ENCODE measurements around the gene GPX4.
"Not testable (repeated sequence)": the region's sequence is repeated elsewhere in the genome, so short reads cannot be mapped to it uniquely, and the experiment has no call there.

The GPX4 gene

GRCh38 chr19:1105008-1105872 lies 1.4 kb downstream of the GPX4 start:
- DNase-seq, result no peak

GRCh38 chr19:1105873-1106840 lies 2.4 kb downstream of the GPX4 start:
- DNase-seq, result no peak

- DNase-seq, result no peak
Observed at GRCh38 chr19:1106841-1107660, 3.3 kb downstream of the GPX4 start.

GRCh38 chr19:1107661-1108261 lies 4.0 kb downstream of the GPX4 start:
- no peak for DNase-seq

GRCh38 chr19:1108291-1109031 lies 4.7 kb downstream of the GPX4 start:
- DNase-seq, result no peak

- DNase-seq, result no peak
Observed at GRCh38 chr19:1109032-1109551, 5.3 kb downstream of the GPX4 start.

- DNase-seq, result no peak
Observed at GRCh38 chr19:1109697-1110671, 6.2 kb downstream of the GPX4 start.

- no peak for DNase-seq
Observed at GRCh38 chr19:1110809-1111640, 7.2 kb downstream of the GPX4 start.

- no peak for DNase-seq
Observed at GRCh38 chr19:1111641-1112267, 8.0 kb downstream of the GPX4 start.

- DNase-seq, result no peak
Observed at GRCh38 chr19:1112268-1113029, 8.7 kb downstream of the GPX4 start.

- peak; percentile 85 for DNase-seq
Observed at GRCh38 chr19:1113030-1113985, 9.5 kb downstream of the GPX4 start.

GRCh38 chr19:1113986-1114483 lies 10.2 kb downstream of the GPX4 start:
- DNase-seq, result no peak

GRCh38 chr19:1114728-1115127 lies 10.9 kb downstream of the GPX4 start:
- not testable (repeated sequence) for DNase-seq

- no peak for DNase-seq
Observed at GRCh38 chr19:1115646-1116420, 12.0 kb downstream of the GPX4 start.

- DNase-seq, result no peak
Observed at GRCh38 chr19:1116726-1117581, 13.2 kb downstream of the GPX4 start.

Data from activated CD4-positive, alpha-beta T cell treated with anti-CD3 and anti-CD28 coated beads, Interleukin-2, amount 50 U/mL, for 1 hour (primary cell).